Measurements from ENCODE around the gene ASGR2. TPM values are rescaled to one million over a fixed set of nuclear protein-coding genes. Genes with fewer than 3 reads are reported as not detected.
"Not testable (repeated sequence)": the region's sequence is repeated elsewhere in the genome, so short reads cannot be mapped to it uniquely, and the experiment has no call there.

ASGR2 gene
- not detected in 2 replicates for total RNA-seq (2014; rRNA removed; shearing (Covaris generic))

GRCh38 chr17:7114241-7114874 lies at the start of gene ASGR2:
Gene ASGR2, minus strand, starts transcription at chr17:7114822. Its CDS starts 582 bp downstream, at chr17:7114240.
- DNase-seq (ENCODE audit: low read depth): no peak

GRCh38 chr17:7159571-7159970 lies 44.9 kb upstream of the ASGR2 start:
- DNase-seq (ENCODE audit: low read depth): not testable (repeated sequence)

- not testable (repeated sequence) for DNase-seq (ENCODE audit: low read depth)
Observed at GRCh38 chr17:7158424-7158823, 43.8 kb upstream of the ASGR2 start.

GRCh38 chr17:7156342-7156940 lies 41.8 kb upstream of the ASGR2 start:
- DNase-seq (ENCODE audit: low read depth): no peak

GRCh38 chr17:7147772-7148171 lies 33.1 kb upstream of the ASGR2 start:
- no peak for DNase-seq (ENCODE audit: low read depth)

- DNase-seq (ENCODE audit: low read depth): no peak
Observed at GRCh38 chr17:7146115-7146514, 31.5 kb upstream of the ASGR2 start.

GRCh38 chr17:7144213-7144612 lies 29.6 kb upstream of the ASGR2 start:
- DNase-seq (ENCODE audit: low read depth): peak; percentile 41

GRCh38 chr17:7141824-7142223 lies 27.2 kb upstream of the ASGR2 start:
- no peak for DNase-seq (ENCODE audit: low read depth)

- no peak for DNase-seq (ENCODE audit: low read depth)
Observed at GRCh38 chr17:7139400-7139799, 24.8 kb upstream of the ASGR2 start.

GRCh38 chr17:7138800-7139381 lies 24.3 kb upstream of the ASGR2 start:
- DNase-seq (ENCODE audit: low read depth): no peak

GRCh38 chr17:7137171-7137943 lies 22.7 kb upstream of the ASGR2 start:
- DNase-seq (ENCODE audit: low read depth): peak; percentile 21

GRCh38 chr17:7136266-7136877 lies 21.8 kb upstream of the ASGR2 start:
- DNase-seq (ENCODE audit: low read depth): peak; percentile 61

GRCh38 chr17:7133916-7134315 lies 19.3 kb upstream of the ASGR2 start:
- no peak for DNase-seq (ENCODE audit: low read depth)

GRCh38 chr17:7133424-7133823 lies 18.8 kb upstream of the ASGR2 start:
- DNase-seq (ENCODE audit: low read depth): no peak

- no peak for DNase-seq (ENCODE audit: low read depth)
Observed at GRCh38 chr17:7132511-7133094, 18.0 kb upstream of the ASGR2 start.

- DNase-seq (ENCODE audit: low read depth): no peak
Observed at GRCh38 chr17:7131423-7131791, 16.8 kb upstream of the ASGR2 start.

GRCh38 chr17:7130621-7131422 lies 16.2 kb upstream of the ASGR2 start:
- no peak for DNase-seq (ENCODE audit: low read depth)

- no peak for DNase-seq (ENCODE audit: low read depth)
Observed at GRCh38 chr17:7129311-7129710, 14.7 kb upstream of the ASGR2 start.

GRCh38 chr17:7128160-7128559 lies 13.5 kb upstream of the ASGR2 start:
- no peak for DNase-seq (ENCODE audit: low read depth)

GRCh38 chr17:7127501-7127900 lies 12.9 kb upstream of the ASGR2 start:
- not testable (repeated sequence) for DNase-seq (ENCODE audit: low read depth)

- DNase-seq (ENCODE audit: low read depth): not testable (repeated sequence)
Observed at GRCh38 chr17:7126386-7126785, 11.8 kb upstream of the ASGR2 start.

Measured in M059J (cell line).